ENCODE results near the gene TBC1D25.

The TBC1D25 gene

DNA sequence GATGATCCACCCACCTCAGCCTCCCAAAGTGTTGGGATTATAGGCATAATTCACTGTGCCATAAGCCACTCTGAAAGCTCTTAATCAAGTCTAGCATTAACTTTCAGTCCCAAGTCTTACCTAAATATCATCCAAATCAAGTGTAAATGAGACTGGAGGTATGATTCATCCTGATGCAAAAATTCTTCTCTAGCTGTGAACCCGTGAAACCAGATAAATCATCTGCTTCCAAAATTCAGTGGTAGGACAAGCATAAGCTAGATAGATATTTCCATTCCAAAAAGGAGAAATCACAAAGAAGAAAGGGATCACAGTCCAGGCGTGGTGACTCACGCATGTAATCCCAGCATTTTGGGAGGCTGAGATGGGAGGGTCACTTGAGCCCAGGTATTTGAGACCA, 8.8 kb upstream of the TBC1D25 start:
- DNase-seq, result no peak
- no peaks in the 10 kb centered on the region for H3K27me3 ChIP-seq

DNA sequence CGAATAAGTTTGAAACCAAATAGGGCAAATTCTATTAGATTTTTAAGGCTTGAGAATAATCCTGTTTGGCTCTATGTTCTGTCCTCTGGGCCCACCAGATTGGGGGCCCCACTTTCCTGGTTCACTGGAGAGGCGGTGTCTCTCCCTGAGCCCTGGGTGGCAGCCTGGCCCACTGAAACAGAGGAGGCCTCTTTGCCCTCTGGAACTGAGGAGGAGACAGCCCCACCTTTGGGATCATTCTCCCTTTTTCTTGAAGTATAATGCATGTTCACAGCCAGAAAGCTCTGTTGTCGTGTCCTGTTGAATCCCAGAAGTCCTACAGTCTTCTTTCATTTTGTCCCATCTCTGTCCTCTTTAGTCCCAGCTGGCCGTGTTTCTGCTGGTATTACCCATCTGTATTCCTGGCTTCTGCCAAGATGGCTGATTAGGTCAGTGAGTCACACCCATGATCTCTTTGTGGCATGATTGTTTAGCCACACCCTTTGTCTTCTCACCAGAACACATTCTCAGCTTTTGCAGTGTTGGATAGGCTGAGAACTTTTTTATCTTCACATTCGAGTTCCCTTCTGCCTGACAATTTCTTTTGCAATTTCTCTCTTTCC, 8.1 kb upstream of the TBC1D25 start:
- Histone ChIP-seq H3K36me3 (peaks cover 10% of the 10 kb centered on the region; the same call in 1 of the 2 replicates), H3K27me3 (no peaks in the 10 kb centered on the region), H3K4me1 (no peaks in the 10 kb centered on the region), H3K9me3 (no peaks in the 10 kb centered on the region), H3K4me3 (ENCODE audit: low read depth, low read length) (no peak overlapping the region)
- TF ChIP-seq, protein P1, sequence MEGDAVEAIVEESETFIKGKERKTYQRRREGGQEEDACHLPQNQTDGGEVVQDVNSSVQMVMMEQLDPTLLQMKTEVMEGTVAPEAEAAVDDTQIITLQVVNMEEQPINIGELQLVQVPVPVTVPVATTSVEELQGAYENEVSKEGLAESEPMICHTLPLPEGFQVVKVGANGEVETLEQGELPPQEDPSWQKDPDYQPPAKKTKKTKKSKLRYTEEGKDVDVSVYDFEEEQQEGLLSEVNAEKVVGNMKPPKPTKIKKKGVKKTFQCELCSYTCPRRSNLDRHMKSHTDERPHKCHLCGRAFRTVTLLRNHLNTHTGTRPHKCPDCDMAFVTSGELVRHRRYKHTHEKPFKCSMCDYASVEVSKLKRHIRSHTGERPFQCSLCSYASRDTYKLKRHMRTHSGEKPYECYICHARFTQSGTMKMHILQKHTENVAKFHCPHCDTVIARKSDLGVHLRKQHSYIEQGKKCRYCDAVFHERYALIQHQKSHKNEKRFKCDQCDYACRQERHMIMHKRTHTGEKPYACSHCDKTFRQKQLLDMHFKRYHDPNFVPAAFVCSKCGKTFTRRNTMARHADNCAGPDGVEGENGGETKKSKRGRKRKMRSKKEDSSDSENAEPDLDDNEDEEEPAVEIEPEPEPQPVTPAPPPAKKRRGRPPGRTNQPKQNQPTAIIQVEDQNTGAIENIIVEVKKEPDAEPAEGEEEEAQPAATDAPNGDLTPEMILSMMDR (IDR thresholded peaks at IDR 0.05; ENCODE audit: low read depth, low read length), result no peak
- DNase-seq, result no peak

More for the DNA sequence above, 8.8 kb upstream of the TBC1D25 start:
- H3K4me3 ChIP-seq (ENCODE audit: low read depth, low read length), result no peak overlapping the region
- H3K9me3 ChIP-seq, result no peaks in the 10 kb centered on the region
- TF ChIP-seq, protein P1 (IDR thresholded peaks at IDR 0.05; ENCODE audit: low read depth, low read length), result no peak
- no peaks in the 10 kb centered on the region for H3K4me1 ChIP-seq
- H3K36me3 ChIP-seq, result peaks cover 12% of the 10 kb centered on the region; the same call in 1 of the 2 replicates

DNA sequence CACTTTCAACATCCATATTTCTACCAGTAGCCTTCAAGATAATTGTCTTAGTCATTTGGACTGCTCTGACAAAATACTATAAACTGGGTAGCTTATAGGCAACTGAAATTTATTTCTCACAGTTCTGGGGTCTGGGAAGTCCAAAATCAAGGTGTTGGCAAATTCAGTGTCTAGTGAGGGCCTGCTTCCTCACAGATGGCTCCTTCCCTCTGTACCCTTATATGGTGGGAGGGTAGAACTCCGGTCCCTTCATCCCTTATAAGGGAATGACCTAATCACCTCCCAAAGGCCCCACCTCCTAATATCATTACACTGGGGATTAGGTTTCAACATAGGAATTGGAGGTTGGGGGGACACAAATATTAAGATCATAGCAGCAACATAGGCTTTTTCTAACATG, 7.4 kb upstream of the TBC1D25 start:
- DNase-seq, result no peak
- H3K27me3 ChIP-seq, result no peaks in the 10 kb centered on the region
- peaks cover 3% of the 10 kb centered on the region; the same call in 1 of the 2 replicates for H3K36me3 ChIP-seq
- no peaks in the 10 kb centered on the region for H3K4me1 ChIP-seq
- no peak overlapping the region for H3K4me3 ChIP-seq (ENCODE audit: low read depth, low read length)
- TF ChIP-seq, protein P1 (IDR thresholded peaks at IDR 0.05; ENCODE audit: low read depth, low read length), result no peak
- H3K9me3 ChIP-seq, result no peaks in the 10 kb centered on the region

DNA sequence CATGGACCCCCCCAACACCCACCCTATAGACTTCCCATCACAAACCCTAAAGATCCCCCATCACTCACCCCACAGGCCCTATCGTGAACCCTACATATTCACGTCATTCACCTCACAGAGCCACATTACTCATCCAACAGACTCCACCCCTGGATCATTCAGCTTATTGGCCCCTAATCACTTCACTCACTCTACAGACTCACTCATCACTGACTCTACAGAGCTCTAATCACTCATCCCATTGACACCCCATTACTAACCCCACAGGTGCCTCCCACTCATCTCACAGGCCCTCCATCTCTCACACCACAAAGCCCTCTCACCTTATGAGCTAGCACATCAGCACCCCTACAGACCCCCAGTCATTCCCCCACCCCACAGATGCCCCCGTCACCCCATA, 6.3 kb upstream of the TBC1D25 start:
- Histone ChIP-seq H3K36me3 (peaks cover 2% of the 10 kb centered on the region; the same call in 1 of the 2 replicates), H3K4me3 (ENCODE audit: low read depth, low read length) (no peak overlapping the region), H3K4me1 (no peaks in the 10 kb centered on the region), H3K27me3 (no peaks in the 10 kb centered on the region), H3K9me3 (no peaks in the 10 kb centered on the region)
- no peak for DNase-seq
- TF ChIP-seq, protein P1 (IDR thresholded peaks at IDR 0.05; ENCODE audit: low read depth, low read length), result no peak

DNA sequence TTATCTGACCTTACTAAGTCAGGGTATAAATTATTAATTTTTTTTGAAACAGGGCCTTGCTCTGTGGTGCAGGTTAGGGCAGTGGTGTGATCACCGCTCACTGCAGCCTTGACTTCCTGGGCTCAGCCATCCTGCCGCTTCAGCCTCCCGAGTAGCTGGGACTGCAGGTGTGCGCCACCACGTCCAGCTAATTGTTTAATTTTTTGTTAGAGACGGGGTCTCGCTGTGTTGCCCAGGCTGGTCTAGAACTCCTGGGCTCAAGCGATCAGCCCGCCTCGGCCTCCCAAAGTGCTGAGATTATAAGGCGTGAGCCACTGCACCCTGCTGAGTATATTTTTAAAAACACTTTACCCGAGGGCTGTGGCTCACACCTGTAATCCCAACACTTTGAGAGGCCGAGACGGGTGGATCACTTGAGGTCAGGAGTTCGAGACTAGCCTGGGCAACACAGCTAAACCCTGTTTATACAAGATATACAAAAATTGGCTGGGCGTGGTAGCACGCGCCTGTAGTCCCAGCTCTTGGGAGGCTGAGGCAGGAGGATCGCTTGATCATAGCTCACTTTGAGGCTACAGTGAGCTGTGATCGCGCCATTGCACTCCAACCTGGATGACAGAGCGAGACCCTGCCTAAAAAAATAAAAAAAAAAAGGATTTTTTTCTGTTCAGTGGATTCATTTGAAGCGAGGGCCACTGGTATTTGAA, 721 bp upstream of the TBC1D25 start:
- H3K4me1 ChIP-seq, result no peaks in the 10 kb centered on the region
- H3K4me3 ChIP-seq (ENCODE audit: low read depth, low read length), result peak overlapping the region; percentile 66
- H3K27me3 ChIP-seq, result no peaks in the 10 kb centered on the region
- TF ChIP-seq, protein P1 (IDR thresholded peaks at IDR 0.05; ENCODE audit: low read depth, low read length), result no peak
- H3K9me3 ChIP-seq, result no peaks in the 10 kb centered on the region
- DNase-seq, result no peak
- no peaks in the 10 kb centered on the region for H3K36me3 ChIP-seq

DNA sequence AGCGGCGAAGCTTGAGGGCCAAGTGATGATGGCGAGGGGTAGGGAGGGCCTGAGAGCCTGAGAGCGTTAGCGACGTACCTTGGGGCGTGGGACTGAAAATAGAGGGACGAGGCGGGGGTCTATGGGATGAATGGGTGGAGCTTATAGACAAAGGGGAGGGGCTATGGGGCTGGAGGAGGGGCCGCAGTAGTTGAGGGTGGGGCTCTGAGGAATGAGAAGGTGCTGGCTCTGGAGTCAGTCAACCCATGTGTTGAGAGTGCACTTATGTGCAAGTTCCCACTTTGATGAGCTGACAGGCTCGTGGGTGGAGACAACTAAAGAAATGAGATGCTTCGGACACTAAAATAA, 488 bp downstream of the TBC1D25 start:
- DNase-seq, result no peak
- Histone ChIP-seq H3K36me3 (no peaks in the 10 kb centered on the region), H3K4me3 (ENCODE audit: low read depth, low read length) (peak overlapping the region; percentile 66), H3K4me1 (no peaks in the 10 kb centered on the region), H3K9me3 (no peaks in the 10 kb centered on the region), H3K27me3 (no peaks in the 10 kb centered on the region)
- TF ChIP-seq, protein P1 (IDR thresholded peaks at IDR 0.05; ENCODE audit: low read depth, low read length), result no peak

All from BE2C (cell line).